Measurements from ENCODE around the gene ANO4.

DNA sequence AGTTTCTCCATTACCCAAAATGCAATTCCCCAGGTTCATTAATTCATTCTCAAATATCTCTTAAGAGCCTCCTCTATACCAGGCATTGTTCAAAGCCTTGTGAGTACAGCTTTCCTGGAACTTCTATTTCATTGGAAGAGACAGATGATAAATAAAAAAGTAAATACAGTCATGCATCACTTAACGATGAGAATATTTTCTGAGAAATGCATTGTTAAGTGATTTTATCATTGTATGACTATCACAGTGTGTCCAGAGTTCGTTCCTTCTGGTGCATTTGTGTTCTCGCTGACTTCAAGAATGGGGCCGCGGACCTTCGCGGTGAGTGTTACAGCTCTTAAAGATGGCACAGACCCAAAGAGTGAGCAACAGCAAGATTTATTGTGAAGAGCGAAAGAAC lies 66.0 kb downstream of the ANO4 start:
- TF ChIP-seq, protein P1, sequence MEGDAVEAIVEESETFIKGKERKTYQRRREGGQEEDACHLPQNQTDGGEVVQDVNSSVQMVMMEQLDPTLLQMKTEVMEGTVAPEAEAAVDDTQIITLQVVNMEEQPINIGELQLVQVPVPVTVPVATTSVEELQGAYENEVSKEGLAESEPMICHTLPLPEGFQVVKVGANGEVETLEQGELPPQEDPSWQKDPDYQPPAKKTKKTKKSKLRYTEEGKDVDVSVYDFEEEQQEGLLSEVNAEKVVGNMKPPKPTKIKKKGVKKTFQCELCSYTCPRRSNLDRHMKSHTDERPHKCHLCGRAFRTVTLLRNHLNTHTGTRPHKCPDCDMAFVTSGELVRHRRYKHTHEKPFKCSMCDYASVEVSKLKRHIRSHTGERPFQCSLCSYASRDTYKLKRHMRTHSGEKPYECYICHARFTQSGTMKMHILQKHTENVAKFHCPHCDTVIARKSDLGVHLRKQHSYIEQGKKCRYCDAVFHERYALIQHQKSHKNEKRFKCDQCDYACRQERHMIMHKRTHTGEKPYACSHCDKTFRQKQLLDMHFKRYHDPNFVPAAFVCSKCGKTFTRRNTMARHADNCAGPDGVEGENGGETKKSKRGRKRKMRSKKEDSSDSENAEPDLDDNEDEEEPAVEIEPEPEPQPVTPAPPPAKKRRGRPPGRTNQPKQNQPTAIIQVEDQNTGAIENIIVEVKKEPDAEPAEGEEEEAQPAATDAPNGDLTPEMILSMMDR (optimal IDR thresholded peaks at IDR 0.05 in 1 of 3, IDR thresholded peaks at IDR 0.05 in 1 of 3, conservative IDR thresholded peaks at IDR 0.05 in 1 of 3; ENCODE audit: extremely low read depth in 1 of 3, insufficient read depth in 2 of 3, low read length in 3 of 3), result no peak
- TF ChIP-seq EZH2 (IDR thresholded peaks at IDR 0.05; ENCODE audit: low read length), result no peak

Data from keratinocyte (primary cell).